T-helper 1 cell treated with Interleukin-12 subunit alpha and Interleukin-12 subunit beta and Interleukin-4 antibody, amounts not matched to agents 30 μg/mL and 1 μg/mL, for 36 hours (primary cell): Measurements from ENCODE around the gene PNLIPRP1.

ENCODE experiments used
- H3K27ac Mint-ChIP-seq: one replicate; pipeline ENCODE4 v1.8.0; 2021; ENCODE audit warnings: mild to moderate bottlenecking, mixed read lengths
- H3K27me3 Mint-ChIP-seq: one replicate; pipeline ENCODE4 v1.8.0; 2021; ENCODE audit warnings: low read depth, mixed read lengths
- H3K36me3 Mint-ChIP-seq: one replicate; pipeline ENCODE4 v1.8.0; 2021; ENCODE audit warnings: low read depth, mixed read lengths
- H3K4me1 Mint-ChIP-seq: one replicate; pipeline ENCODE4 v1.8.0; 2021; ENCODE audit warnings: low read depth, mixed read lengths
- H3K4me3 Mint-ChIP-seq: one replicate; pipeline ENCODE4 v1.8.0; 2021; ENCODE audit warnings: mild to moderate bottlenecking, moderate library complexity, mixed read lengths
- H3K9me3 Mint-ChIP-seq: one replicate; pipeline ENCODE4 v1.8.0; 2021; ENCODE audit warnings: mixed read lengths

PNLIPRP1 gene

GRCh38 chr10:116588995-116589394 lies 1.8 kb upstream of the PNLIPRP1 start:
- H3K27me3 Mint-ChIP-seq: no peaks in the 10 kb centered on the region
- no peaks in the 10 kb centered on the region for H3K36me3 Mint-ChIP-seq
- H3K4me3 Mint-ChIP-seq: no peak overlapping the region
- H3K9me3 Mint-ChIP-seq: no peaks in the 10 kb centered on the region
- H3K4me1 Mint-ChIP-seq: no peaks in the 10 kb centered on the region
- no peak overlapping the region for H3K27ac Mint-ChIP-seq

GRCh38 chr10:116589926-116590325 lies 833 bp upstream of the PNLIPRP1 start:
- H3K9me3 Mint-ChIP-seq: no peaks in the 10 kb centered on the region
- no peaks in the 10 kb centered on the region for H3K36me3 Mint-ChIP-seq
- no peaks in the 10 kb centered on the region for H3K27me3 Mint-ChIP-seq
- no peaks in the 10 kb centered on the region for H3K4me1 Mint-ChIP-seq
- no peak overlapping the region for H3K4me3 Mint-ChIP-seq
- no peak overlapping the region for H3K27ac Mint-ChIP-seq

DNA sequence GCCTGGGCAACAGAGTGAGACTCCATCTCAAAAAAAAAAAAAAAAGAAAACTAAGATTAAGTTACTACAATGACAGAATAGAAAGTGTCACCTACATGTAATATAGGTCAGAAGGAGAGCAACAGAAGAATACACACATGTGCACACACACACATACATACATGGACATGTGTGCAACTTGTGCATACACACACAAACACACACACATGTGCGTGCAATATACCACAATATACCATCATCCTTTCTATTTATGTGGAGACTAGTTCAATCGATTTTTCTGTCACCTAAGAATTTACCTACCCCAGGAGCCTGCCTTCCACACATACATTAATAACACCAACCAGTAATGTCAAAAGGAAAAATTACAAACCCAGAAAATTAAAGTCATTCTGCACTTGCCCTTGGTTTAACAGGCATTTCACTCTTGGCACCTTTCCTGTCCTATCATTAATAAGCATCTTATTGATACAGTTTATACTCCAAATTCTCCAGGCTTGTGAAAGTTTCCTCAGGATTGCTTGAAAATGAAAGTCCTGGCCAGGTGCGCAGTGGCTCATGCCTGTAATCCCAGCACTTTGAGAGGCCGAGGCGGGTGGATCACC lies 2.5 kb downstream of the PNLIPRP1 start:
- no peaks in the 10 kb centered on the region for H3K9me3 Mint-ChIP-seq
- H3K4me3 Mint-ChIP-seq: no peak overlapping the region
- no peak overlapping the region for H3K27ac Mint-ChIP-seq
- H3K4me1 Mint-ChIP-seq: no peaks in the 10 kb centered on the region
- no peaks in the 10 kb centered on the region for H3K27me3 Mint-ChIP-seq
- H3K36me3 Mint-ChIP-seq: no peaks in the 10 kb centered on the region

DNA sequence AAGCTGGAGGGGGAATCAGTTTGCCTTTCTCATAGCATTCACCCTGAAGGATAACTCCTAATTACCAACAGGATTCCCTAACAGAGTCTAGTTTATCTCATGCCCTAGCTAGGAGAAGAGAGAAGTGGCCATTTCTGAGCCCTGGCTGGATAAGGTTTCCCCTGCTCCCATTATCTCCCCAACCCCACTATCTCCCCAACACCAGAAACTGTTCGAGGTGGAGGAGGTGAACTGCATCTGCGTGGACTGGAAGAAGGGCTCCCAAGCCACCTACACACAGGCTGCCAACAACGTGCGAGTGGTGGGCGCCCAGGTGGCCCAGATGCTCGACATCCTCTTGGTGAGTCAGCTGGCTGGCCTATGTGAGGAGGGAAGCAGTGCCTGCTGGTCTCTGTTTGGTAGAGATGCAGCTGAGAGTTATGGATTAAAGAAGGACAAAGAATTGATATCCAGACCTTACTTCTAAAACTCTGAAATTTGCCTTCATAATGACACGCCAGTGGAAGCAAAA lies 3.8 kb downstream of the PNLIPRP1 start:
- H3K4me1 Mint-ChIP-seq: no peaks in the 10 kb centered on the region
- no peak overlapping the region for H3K4me3 Mint-ChIP-seq
- no peaks in the 10 kb centered on the region for H3K36me3 Mint-ChIP-seq
- H3K27me3 Mint-ChIP-seq: no peaks in the 10 kb centered on the region
- H3K27ac Mint-ChIP-seq: no peak overlapping the region
- H3K9me3 Mint-ChIP-seq: no peaks in the 10 kb centered on the region

- Mint-ChIP-seq H3K36me3 (no peaks in the 10 kb centered on the region), H3K4me1 (no peaks in the 10 kb centered on the region), H3K27ac (no peak overlapping the region), H3K9me3 (no peaks in the 10 kb centered on the region), H3K4me3 (no peak overlapping the region), H3K27me3 (no peaks in the 10 kb centered on the region)
Observed at GRCh38 chr10:116596062-116596461, 5.3 kb downstream of the PNLIPRP1 start.

DNA sequence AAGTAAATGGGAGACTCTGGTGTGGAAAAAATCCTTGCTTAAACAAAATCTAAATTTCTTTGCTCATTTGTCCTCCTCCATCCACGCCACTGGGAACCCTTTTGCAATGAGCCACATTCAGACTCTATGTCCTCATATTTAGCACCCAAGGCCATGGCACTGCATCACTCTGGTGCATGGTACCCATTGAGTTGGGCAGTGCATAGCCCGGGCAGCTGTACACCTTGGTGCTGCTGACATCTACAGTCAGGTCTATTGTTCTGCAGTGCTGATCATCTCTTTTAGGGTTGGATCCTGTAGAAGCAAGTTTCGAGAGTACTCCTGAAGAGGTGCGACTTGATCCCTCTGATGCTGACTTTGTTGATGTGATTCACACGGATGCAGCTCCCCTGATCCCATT lies 6.8 kb downstream of the PNLIPRP1 start:
- Mint-ChIP-seq H3K4me1 (no peaks in the 10 kb centered on the region), H3K4me3 (no peak overlapping the region), H3K9me3 (no peaks in the 10 kb centered on the region)

GRCh38 chr10:116598329-116598728 lies 7.6 kb downstream of the PNLIPRP1 start:
- Mint-ChIP-seq H3K9me3 (no peaks in the 10 kb centered on the region), H3K36me3 (no peaks in the 10 kb centered on the region), H3K27me3 (no peaks in the 10 kb centered on the region), H3K4me3 (no peak overlapping the region), H3K27ac (no peak overlapping the region), H3K4me1 (no peaks in the 10 kb centered on the region)

More for the DNA sequence above, 6.8 kb downstream of the PNLIPRP1 start:
- Mint-ChIP-seq H3K27me3 (no peaks in the 10 kb centered on the region), H3K27ac (no peak overlapping the region), H3K36me3 (no peaks in the 10 kb centered on the region)

GRCh38 chr10:116599991-116600390 lies 9.2 kb downstream of the PNLIPRP1 start:
- no peak overlapping the region for H3K27ac Mint-ChIP-seq
- H3K27me3 Mint-ChIP-seq: no peaks in the 10 kb centered on the region
- no peak overlapping the region for H3K4me3 Mint-ChIP-seq

GRCh38 chr10:116602648-116603400 lies 12.1 kb downstream of the PNLIPRP1 start:
- Mint-ChIP-seq H3K4me3 (no peak overlapping the region), H3K27ac (no peak overlapping the region), H3K4me1 (no peaks in the 10 kb centered on the region), H3K36me3 (no peaks in the 10 kb centered on the region), H3K27me3 (no peaks in the 10 kb centered on the region), H3K9me3 (no peaks in the 10 kb centered on the region)

More at GRCh38 chr10:116599991-116600390, 9.2 kb downstream of the PNLIPRP1 start:
- Mint-ChIP-seq H3K4me1 (no peaks in the 10 kb centered on the region), H3K36me3 (no peaks in the 10 kb centered on the region), H3K9me3 (no peaks in the 10 kb centered on the region)

DNA sequence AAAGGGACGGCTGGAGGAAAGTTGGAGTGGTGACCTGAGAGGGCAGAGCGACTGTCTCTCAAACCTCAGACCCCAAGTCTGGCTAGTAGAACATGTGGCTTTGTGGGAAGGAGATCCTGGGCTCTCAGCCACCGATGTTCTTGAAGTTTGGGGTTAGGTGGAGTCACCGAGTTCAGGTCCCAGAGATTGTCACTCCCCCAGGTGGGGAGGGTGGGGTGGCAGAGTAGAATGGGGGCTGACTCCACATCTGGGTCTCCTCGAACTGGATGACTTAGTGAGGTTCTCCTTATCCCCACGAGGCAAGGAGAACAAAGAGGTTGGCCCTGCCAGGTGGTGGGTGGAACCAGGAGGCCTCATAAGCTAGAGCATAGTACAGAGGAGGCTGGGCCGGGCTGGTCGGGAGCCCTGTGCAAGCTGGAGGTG lies 15.3 kb downstream of the PNLIPRP1 start:
- H3K4me1 Mint-ChIP-seq: no peaks in the 10 kb centered on the region
- no peaks in the 10 kb centered on the region for H3K27me3 Mint-ChIP-seq
- no peak overlapping the region for H3K4me3 Mint-ChIP-seq
- H3K27ac Mint-ChIP-seq: no peak overlapping the region
- no peaks in the 10 kb centered on the region for H3K36me3 Mint-ChIP-seq
- no peaks in the 10 kb centered on the region for H3K9me3 Mint-ChIP-seq

- H3K9me3 Mint-ChIP-seq: no peaks in the 10 kb centered on the region
- no peaks in the 10 kb centered on the region for H3K4me1 Mint-ChIP-seq
- H3K4me3 Mint-ChIP-seq: no peak overlapping the region
- H3K27ac Mint-ChIP-seq: no peak overlapping the region
- no peaks in the 10 kb centered on the region for H3K36me3 Mint-ChIP-seq
- H3K27me3 Mint-ChIP-seq: no peaks in the 10 kb centered on the region
Observed at GRCh38 chr10:116607336-116607735, 16.6 kb downstream of the PNLIPRP1 start.

DNA sequence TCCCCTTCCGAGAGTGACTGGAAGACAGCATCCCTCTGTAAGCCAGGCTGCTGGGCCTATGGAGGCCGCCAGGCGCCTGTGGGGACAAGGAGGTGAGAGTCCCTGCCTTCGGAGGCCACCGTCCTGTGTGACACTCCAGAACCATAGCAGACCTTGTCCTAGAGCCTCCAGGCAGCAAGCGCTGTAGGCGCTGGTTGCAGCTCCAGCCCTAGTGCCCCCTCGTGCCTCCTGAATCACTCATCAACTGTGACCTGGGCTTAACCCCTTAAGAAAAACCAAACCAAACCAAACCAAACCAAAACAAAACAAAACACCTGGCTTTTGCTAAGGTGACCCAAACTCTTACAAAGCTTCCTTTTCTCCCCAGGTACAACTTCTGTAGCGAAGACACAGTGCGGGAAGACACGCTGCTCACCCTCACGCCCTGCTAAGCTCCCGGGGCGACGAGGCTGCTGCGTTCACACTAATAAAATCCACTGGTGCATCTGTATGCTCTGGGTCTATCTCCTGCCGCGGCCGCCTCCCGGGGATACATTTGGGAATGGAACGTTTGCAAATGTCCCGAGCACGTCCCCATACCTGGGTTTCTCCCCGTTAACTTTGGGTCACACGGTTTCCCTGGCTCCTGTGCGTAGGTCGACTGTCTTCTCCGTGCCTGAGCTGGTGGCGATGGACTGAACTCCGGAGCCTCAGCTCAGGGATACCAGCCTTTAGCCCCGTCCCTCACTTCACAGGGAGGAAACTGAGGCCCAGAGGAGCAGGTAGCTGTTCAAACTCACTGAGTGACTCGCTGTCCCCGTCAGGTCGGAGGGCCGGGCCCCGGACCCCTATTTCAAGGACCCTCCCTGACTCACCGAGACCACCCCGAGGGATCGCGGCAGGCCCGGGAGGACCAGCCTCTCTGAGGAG lies 18.2 kb downstream of the PNLIPRP1 start:
- Mint-ChIP-seq H3K36me3 (no peaks in the 10 kb centered on the region), H3K27me3 (no peaks in the 10 kb centered on the region), H3K27ac (no peak overlapping the region), H3K4me3 (no peak overlapping the region), H3K9me3 (no peaks in the 10 kb centered on the region), H3K4me1 (no peaks in the 10 kb centered on the region)

- H3K36me3 Mint-ChIP-seq: no peaks in the 10 kb centered on the region
- no peak overlapping the region for H3K4me3 Mint-ChIP-seq
- H3K4me1 Mint-ChIP-seq: no peaks in the 10 kb centered on the region
- H3K9me3 Mint-ChIP-seq: no peaks in the 10 kb centered on the region
- H3K27ac Mint-ChIP-seq: no peak overlapping the region
- H3K27me3 Mint-ChIP-seq: no peaks in the 10 kb centered on the region
Observed at GRCh38 chr10:116610443-116611152, 19.8 kb downstream of the PNLIPRP1 start.

DNA sequence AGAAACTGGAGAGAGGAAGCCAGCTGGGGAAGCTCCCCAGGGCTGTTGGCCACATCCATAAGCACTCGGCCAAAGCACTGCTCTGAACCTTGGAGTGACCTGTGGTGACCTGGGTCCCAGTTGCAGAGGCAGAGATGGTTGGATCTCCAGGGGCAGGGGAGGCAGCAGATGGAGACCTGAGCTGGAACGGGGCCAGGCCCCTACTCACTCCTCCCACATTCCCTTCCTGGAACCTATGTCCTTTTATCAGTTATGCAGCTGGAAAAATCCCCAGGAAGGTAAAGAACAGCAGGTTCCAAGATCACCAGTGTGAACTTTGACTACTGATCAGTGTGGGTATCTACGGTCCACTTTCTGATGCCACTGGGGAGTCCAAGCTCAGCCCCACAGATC lies 20.4 kb downstream of the PNLIPRP1 start:
- Mint-ChIP-seq H3K4me3 (no peak overlapping the region), H3K27ac (no peak overlapping the region), H3K36me3 (no peaks in the 10 kb centered on the region), H3K9me3 (no peaks in the 10 kb centered on the region), H3K4me1 (no peaks in the 10 kb centered on the region), H3K27me3 (no peaks in the 10 kb centered on the region)
